HG03108 (cell line): ENCODE results near the gene VOPP1.
"Not testable (repeated sequence)": the region's sequence is repeated elsewhere in the genome, so short reads cannot be mapped to it uniquely, and the experiment has no call there.

ENCODE experiments used
- ATAC-seq: cut with Tn5 transposase; IDR thresholded peaks from one replicate; pipeline ENCODE4 v1.9.1; 2021; ENCODE audit warnings: moderate library complexity; ENCODE audit not compliant: unreplicated experiment

The VOPP1 gene

DNA sequence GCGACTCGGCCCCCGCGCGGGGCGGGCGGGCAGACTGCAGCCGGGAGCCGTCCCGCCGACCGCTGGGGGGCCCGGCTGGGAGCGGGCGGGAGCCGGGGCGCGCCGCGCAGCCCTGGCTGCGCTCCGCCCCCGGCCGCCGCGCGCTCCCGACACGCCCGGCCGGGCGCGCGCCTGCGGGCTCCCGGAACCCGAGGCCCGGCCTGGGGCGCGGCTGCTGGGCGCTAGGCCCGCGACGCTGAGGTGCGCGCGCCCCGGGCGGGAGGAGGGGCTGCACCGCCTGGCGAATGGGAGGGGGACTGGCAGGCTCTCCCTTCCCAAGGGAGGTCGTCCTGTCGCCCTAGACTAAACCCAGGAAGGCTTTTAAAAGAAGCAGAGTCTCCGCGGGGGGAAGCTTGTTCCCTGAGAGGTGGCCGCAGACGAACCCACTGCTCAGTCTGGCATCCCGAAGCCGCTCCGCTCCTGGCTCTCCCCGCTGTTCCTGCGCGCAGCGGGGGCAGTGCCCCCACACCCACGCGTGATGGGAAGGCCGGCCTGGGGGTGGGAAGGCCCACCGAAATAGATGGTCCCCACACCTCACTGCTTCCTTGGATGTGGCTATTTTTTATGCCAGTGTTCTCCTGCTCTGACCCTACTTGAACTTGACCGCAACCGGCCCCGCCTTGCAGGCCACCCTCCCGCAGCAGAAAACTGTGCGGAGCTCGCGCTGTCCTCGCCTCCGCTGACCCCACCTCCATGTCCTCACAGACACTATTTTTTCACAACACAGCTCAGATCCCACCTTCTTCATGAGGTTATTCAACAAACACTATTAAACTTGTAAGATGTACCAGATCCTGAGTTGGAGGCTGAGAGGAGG is at the start of gene VOPP1:
TSS of gene VOPP1 (minus strand) at position 125 of the 856 bp plus-strand sequence. CDS start 178 bp downstream, outside the sequence.
- peak; percentile 46 for ATAC-seq

DNA sequence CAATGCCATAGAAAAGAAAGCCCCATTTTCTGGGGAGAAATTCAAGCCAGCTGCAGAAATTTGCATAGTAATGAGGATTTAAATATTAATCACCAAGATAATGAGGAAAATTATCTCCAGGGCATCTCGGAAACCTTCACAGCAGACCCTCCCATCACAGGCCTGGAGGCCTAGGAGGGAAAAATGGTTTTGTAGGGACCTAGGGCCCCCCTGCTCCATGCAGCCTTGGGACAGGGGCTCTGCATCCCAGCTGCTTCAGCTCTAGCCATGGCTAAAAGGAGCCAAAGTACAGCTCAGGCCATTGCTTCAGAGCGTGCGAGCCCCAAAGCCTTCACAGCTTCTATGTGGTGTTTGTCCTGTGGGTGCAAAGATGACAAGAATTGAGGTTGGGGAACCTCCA is 46.6 kb upstream of the VOPP1 start:
- no peak for ATAC-seq

DNA sequence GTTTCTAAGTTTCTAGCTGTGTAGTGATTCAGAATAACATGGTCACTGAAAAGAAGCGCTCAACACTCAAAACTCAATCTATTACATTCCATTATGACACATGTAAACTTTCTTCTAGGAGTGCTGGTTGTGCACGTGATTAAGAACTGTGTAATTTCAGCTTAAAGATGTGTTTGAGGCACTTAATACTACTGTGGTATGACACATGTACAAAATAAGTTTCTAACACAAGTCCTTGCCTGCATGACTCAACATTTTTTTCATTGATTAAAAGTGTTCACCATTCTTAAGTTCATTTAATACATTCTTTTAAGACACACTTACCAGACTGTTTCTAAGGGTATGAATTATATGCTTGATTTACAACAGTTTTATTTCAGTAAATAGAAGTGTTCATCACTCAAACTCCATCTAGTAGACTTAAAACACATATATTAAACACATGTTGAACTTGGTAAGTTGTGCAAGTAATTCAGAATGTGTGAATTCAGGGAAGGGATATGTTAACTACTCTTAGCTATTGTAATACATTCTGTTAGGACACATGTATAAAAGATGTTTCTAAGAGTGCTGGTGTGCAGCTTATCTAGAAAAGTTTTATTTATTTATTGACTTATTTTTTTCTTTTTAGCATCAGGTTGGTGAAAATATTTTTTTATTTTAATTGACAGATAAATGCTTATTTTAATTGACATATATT is 42.2 kb upstream of the VOPP1 start:
- ATAC-seq = not testable (repeated sequence)

- ATAC-seq = not testable (repeated sequence)
These were observed 37.4 kb upstream of the VOPP1 start for GRCh38 chr7:55609726-55610125.

DNA sequence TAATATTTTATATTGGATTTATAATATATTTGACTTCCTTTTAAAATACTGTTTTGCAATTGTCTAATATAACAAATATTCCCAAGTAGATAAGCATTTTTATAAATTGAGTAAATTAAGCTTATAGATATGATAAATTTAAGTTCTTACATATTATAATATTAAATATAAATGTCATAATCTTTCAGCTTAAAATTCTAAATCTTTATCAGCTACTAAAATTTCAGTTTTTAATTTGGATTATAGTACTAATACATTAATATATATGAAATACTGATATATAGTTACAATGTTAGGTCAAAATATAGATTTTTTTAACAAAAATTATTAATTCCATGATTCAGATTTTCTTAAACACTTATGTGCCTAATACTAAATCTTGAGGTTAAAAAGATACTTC is 33.4 kb upstream of the VOPP1 start:
- ATAC-seq = not testable (repeated sequence)

- ATAC-seq = not testable (repeated sequence)
These were observed 25.7 kb upstream of the VOPP1 start for GRCh38 chr7:55597944-55598499.

GRCh38 chr7:55597214-55597739 is 25.0 kb upstream of the VOPP1 start:
- ATAC-seq = not testable (repeated sequence)

- no peak for ATAC-seq
These were observed 23.2 kb upstream of the VOPP1 start for GRCh38 chr7:55595511-55595910.

- no peak for ATAC-seq
These were observed 22.6 kb upstream of the VOPP1 start for GRCh38 chr7:55594870-55595269.

- ATAC-seq = no peak
These were observed 22.1 kb upstream of the VOPP1 start for GRCh38 chr7:55594414-55594813.

GRCh38 chr7:55593515-55594318 is 21.4 kb upstream of the VOPP1 start:
- no peak for ATAC-seq

DNA sequence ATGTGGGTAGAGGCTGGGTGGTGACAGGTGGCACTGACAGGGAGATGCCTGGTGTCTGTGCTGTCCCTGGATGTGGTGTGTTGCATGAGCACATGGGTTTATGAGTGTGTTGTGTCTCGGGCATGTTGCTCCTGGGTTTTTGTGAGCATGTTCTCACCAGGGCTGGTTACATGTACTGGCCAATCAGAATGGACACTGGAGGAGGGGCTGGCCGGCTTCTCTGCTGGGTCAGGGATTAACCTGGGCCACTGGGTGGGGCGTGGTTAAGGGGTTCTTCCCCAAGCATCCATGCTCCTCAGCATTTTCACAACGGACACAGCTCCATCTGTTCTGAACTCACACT is 20.8 kb upstream of the VOPP1 start:
- ATAC-seq = no peak

DNA sequence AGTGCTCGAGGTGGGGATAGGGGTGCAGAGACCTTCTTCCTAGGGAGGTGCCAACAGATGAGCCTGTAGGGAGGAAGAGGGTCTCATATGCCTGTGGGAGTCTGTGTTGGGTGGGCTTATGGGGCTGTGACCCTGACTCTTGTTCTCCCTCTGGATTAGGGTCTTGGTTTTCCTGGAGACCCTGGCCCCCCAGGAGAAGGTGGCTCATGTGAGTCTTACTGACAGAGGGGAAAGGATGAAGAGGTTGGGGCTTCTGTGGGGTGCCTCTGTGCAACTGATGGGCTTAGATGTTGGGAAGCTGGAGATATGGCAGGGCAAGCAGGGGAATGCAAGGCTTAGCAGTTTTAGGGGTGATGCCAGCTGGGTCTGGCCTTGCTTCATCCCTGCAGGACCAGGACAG is 20.2 kb upstream of the VOPP1 start:
- ATAC-seq = no peak

DNA sequence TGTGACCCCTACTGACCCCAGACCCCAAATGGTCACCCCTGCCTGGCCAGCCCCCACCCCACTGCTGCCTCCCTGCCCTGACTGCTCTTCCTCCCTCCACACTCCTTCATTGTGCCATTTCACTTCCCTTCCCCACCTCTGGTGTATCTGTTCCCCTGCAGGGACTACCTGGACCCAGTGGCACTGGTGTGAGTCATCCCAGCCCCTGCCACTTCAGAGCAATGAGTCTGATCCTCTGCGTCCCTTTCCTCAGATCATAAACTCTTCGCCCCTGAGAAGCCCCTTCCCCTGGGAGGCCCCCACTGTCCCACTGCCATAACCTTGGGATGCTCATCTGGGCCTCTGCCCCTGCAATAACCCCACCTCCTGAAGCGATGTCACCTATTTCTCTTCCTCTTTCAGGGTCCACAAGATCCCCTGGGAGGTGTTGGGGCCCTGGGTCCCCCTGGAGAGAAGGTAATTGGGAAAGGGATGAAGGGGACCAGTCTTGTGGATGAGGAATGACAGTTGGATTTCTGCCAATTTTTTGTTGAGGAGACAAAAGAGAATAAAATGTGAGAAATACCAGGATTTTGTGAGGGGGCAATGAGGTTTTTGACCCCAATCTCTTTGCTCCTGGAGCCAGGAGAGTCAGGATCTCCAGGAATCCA is 19.1 kb upstream of the VOPP1 start:
- no peak for ATAC-seq

DNA sequence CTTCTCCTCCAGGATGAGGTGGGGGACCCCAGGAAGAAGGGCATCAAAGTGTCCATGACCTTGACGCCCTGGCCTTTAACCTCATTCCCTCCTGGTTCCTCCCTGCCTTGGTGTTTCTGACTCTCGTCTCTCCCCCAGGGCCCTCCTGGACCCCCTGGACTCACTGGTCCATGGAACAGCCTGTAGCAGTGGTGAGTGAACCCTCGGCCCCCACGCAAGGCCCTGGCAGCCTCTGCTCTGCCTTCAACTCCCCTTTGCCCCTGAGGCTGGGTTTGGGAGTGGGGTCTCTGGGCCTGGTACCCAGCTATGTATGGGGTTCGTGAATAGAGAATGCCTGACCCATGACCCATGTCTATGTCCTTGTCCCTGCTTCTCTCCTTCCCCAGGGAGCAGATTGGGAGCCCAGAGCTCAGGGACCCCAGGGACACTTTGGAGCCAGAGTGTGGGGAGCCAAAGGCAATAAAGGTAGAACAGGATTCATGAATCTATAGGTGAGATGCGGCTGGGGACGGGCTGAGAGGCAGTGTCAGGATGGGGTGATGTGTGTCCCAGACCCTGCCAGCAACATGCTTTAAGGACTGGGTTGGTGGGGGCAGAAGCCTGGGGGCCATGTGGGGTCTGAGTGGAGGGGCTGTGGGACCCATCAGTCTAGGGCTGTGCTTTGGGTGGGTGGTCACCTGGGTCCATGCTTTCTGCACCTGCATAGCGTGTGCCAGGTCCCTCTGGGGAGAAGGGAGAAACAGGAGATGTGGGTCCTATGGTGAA is 18.4 kb upstream of the VOPP1 start:
- ATAC-seq = no peak

DNA sequence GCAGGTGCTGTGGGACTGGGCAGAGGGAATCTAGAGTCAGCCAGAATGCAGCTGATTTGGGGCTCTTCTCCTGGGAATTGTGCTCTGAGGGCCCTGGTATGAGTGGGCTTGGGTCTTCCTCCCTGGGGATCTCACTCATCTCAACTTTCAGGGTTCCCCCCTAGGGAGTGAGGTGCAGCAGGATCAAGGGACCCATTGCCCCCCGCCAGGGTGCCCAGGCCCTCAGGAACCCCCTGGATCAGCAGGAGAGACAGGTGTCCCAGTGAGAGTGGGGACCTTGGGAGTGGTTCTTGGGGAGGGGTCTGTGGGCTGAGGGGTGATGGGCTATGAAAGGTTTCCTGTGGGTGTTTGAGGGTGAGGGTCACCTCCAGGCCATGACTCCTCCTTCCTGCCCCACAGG is 17.6 kb upstream of the VOPP1 start:
- ATAC-seq = no peak

DNA sequence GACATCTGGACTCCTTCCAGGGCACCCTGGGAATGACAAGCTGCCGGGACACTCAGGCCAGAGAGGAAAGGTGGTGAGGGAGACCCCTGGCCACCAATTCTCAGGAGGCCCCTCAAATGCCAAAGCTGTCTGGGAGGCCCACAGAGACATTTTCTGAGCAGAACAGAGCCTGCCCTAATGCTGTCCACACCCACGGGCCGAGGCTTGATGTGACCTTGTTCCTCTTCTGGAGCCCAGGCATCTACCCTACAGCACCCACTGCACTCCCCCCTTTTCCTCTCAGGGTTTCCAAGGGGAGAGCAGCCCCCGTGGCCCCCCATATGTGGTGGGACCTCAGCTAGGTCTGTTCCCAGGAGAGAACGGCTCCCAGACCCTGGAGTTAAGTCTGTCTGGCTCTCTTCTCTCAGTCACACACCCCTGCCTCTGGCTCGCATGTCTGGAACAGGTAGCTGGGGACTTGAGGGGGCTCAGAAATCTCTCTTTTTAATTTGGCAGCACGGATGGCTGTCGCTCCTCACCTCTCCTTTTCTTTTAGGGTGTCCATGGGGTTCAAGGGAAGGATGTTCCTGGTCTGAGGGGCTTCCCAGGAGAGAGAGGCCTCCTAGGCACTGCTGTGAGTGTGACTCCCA is 16.8 kb upstream of the VOPP1 start:
- ATAC-seq = no peak

- no peak for ATAC-seq
These were observed 16.0 kb upstream of the VOPP1 start for GRCh38 chr7:55588379-55588699.

DNA sequence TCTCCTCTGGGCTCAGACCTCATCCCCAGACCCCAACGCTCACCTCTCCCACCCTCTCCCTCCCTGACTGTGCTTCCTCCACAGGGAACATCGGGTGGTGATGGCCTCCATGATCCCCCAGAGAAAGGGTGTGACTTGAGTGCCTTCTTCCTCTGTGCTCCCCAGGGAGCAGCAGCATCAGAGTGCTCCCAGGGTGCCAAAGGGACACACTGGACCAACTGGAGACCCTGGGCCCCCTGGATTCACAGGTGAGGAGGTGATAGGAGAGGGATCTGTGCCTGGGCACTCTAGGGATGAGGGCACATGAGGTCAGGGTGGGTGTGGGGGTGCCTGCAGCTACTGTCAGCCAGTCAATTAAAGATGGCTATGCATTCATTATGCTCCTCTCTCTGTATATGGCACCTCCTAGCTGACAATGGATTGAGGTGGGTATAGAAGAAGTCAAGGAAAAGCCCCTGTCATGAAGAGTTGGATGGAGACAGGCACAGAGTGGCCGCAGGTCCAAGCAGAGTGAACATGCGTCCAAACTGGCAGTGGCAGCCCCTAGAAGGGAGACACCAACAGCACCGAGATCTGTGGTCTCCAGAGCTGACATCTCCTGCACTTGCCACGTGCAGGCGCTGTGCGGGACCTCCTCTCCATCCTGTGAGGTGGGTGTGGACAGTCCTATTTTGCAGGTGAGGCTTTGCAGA is 15.5 kb upstream of the VOPP1 start:
- no peak for ATAC-seq
